Measurements from ENCODE around the gene CDK5RAP1.

GRCh38 chr20:33353013-33353402 lies 48.3 kb downstream of the CDK5RAP1 start:
- TF ChIP-seq CTCF (conservative IDR thresholded peaks at IDR 0.05; ENCODE audit: low read length), result no peak
- no peak for TF ChIP-seq EZH2phosphoT487 (IDR thresholded peaks at IDR 0.05; ENCODE audit: borderline replicate concordance, low read depth, low read length)
